Bronchial epithelial cell (primary cell): Measurements from ENCODE around the gene BAK1. TPM values are rescaled to one million over a fixed set of nuclear protein-coding genes. Genes with fewer than 3 reads are reported as not detected.

Source experiments
- DNase-seq: peaks from one replicate; pipeline ENCODE4 v3.0.0-alpha.2; 2010; ENCODE audit warnings: low read depth
- FAIRE-seq: peaks from 2 replicates; lab custom pipeline; 2011; peaks lifted over from hg19 to GRCh38; lab: Jason Lieb, UNC
- H3K27me3 ChIP-seq: 2 replicates; pipeline ENCODE4 v1.5.1; 2011; ENCODE audit warnings: low read length; ENCODE audit not compliant: control insufficient read depth, insufficient read depth
- H3K36me3 ChIP-seq: 2 replicates; pipeline ENCODE4 v1.5.1; 2011; ENCODE audit warnings: low read length; ENCODE audit not compliant: control insufficient read depth, insufficient read depth
- H3K4me3 ChIP-seq: 2 replicates; pipeline ENCODE4 v1.5.1; 2011; ENCODE audit warnings: mild to moderate bottlenecking, low read depth, low read length, control low read depth
- CTCF ChIP-seq: IDR thresholded peaks from 2 replicates; pipeline ENCODE4 v1.5.1; 2011; ENCODE audit warnings: mild to moderate bottlenecking, moderate library complexity, low read length, control low read depth, inconsistent platforms; ENCODE audit not compliant: insufficient read depth, severe bottlenecking
- total RNA-seq: library from RNA; depleted of rRNA; stranded (reverse); fragments of >200 nt; gene quantifications from 2 replicates; pipeline ENCODE4 v1.2.1, GENCODE V29; 2014

The BAK1 gene
- total RNA-seq, 1 donor from 2014 or later: 25.5 TPM

- DNase-seq: no peak
- Histone ChIP-seq H3K36me3 (peaks cover 20% of the 10 kb centered on the region), H3K27me3 (no peaks in the 10 kb centered on the region), H3K4me3 (peak overlapping the region; percentile 64)
- no peak for FAIRE-seq
- TF ChIP-seq CTCF: no peak
Measured at GRCh38 chr6:33570806-33571636, 9.1 kb downstream of the BAK1 start.

GRCh38 chr6:33568826-33569570 lies 11.1 kb downstream of the BAK1 start:
- DNase-seq: no peak
- Histone ChIP-seq H3K4me3 (no peak overlapping the region), H3K36me3 (peaks cover 4% of the 10 kb centered on the region), H3K27me3 (no peaks in the 10 kb centered on the region)
- FAIRE-seq: no peak
- no peak for TF ChIP-seq CTCF

- FAIRE-seq (no peak), DNase-seq (no peak)
- Histone ChIP-seq H3K4me3 (no peak overlapping the region), H3K27me3 (no peaks in the 10 kb centered on the region), H3K36me3 (peaks cover 1% of the 10 kb centered on the region)
- TF ChIP-seq CTCF: no peak
Measured at GRCh38 chr6:33567836-33568235, 12.2 kb downstream of the BAK1 start.

- FAIRE-seq: no peak
Measured at GRCh38 chr6:33566182-33567084, 13.6 kb downstream of the BAK1 start.

GRCh38 chr6:33558801-33559200 lies 21.3 kb downstream of the BAK1 start:
- H3K4me3 ChIP-seq: no peak overlapping the region
- TF ChIP-seq CTCF: no peak
- H3K27me3 ChIP-seq: no peaks in the 10 kb centered on the region
- H3K36me3 ChIP-seq: no peaks in the 10 kb centered on the region
- FAIRE-seq: no peak
- DNase-seq: no peak

More at GRCh38 chr6:33566182-33567084, 13.6 kb downstream of the BAK1 start:
- no peak for TF ChIP-seq CTCF
- DNase-seq: peak; percentile 80
- Histone ChIP-seq H3K4me3 (no peak overlapping the region), H3K36me3 (no peaks in the 10 kb centered on the region), H3K27me3 (no peaks in the 10 kb centered on the region)
